ENCODE data around the gene ABCD2.
"Not testable (repeated sequence)": the region's sequence is repeated elsewhere in the genome, so short reads cannot be mapped to it uniquely, and the experiment has no call there.

Gene ABCD2

DNA sequence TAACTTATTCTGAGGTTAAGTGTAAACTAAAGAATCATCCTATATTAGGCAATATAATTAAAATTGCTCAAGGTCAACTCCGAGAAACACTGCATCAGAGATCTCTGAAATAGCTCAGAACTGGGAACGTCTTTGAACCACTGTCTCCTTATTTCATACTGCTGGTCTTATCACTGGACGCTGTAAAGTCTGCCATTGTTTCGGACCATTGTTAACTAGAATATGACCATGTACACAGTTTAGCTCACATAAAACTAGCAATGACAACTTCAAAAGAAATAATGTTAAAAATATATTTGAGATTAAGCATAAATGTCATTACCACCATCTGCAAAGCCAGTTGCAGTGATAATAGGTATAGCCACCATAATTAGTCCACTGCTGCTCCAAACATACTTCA is 2.9 kb downstream of the ABCD2 start:
- in situ Hi-C loops (cut with HindIII; ENCODE audit: low pct_ligation_motif_present, low pct_unique_long_range_greater_than_20kb, low sequenced_read_pairs), result no loop called here
- no peak for DNase-seq

DNA sequence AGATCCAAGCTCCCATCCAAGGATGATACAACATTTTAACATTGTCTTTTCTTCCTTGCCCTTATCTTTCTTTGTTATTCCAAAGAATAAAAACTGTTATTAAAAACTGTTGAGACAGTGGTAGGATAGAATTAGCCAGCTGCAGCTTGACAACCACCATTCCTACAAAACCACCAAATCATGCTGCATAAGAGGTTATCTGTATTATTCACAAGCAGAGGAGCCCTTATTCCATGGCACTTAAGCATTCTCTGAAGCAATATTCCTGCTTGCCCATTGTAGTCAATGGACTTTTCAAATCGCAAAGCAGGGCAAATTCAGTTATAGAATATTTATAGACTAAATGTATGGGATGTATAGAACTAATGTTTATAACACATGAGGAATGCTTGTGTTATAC is 3.4 kb downstream of the ABCD2 start:
- in situ Hi-C loops (cut with HindIII; ENCODE audit: low pct_ligation_motif_present, low pct_unique_long_range_greater_than_20kb, low sequenced_read_pairs), result no loop called here
- DNase-seq, result no peak

DNA sequence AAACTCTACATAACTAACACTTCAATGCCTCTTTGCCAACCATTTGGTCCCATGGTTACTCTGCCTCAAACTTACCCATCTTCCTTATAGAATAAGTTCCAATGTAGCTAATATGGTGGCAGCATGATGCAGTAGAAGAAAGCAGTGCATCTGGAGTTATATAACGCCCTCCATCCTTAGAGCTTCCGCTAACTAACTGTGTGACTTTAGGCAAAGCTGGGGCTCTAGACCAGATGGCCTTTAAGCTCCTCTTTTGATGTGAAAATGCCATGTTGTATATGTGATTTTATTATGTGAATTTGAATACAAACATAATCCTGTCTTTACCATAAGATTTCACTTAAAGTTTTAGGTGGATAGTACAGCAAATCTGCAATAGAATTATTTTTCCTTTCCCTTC is 6.1 kb downstream of the ABCD2 start:
- in situ Hi-C loops (cut with HindIII; ENCODE audit: low pct_ligation_motif_present, low pct_unique_long_range_greater_than_20kb, low sequenced_read_pairs), result no loop called here
- DNase-seq, result no peak

DNA sequence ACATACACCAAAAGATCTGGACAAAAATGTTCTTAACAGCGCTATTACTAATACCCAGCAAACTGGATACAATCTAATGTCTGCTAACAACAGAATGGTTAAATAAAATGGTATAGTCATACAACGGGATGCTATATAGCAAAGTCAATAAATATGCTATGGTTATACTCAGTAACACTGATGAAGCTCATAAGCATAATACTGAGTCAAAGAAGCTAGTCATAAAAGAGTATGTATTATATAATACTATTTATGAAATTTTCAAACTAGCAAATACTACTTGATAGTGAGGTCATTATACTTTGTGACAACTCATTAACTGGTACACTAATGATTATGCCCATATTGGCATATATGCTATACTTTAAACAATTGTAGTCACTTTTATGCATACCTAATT is 7.4 kb downstream of the ABCD2 start:
- no peak for DNase-seq
- in situ Hi-C loops (cut with HindIII; ENCODE audit: low pct_ligation_motif_present, low pct_unique_long_range_greater_than_20kb, low sequenced_read_pairs), result no loop called here

DNA sequence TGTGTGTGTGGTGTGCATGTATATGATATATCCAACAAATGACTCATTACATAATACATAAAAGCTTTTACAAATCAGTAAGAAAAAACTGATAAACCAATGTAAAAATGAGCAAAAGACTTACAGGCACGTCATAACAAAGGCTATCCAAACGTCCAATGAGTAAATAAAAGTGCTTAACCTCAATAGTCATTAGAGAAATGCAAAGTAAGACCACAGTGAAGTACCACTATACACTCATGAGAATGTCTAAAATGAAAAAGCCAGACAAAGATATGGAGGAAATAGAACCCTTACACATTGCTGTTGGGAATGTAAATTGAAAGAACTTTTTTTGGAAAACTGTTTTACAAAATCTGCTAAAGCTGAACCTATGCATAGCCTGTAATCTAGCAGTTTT is 7.8 kb downstream of the ABCD2 start:
- in situ Hi-C loops (cut with HindIII; ENCODE audit: low pct_ligation_motif_present, low pct_unique_long_range_greater_than_20kb, low sequenced_read_pairs), result no loop called here
- DNase-seq, result no peak

DNA sequence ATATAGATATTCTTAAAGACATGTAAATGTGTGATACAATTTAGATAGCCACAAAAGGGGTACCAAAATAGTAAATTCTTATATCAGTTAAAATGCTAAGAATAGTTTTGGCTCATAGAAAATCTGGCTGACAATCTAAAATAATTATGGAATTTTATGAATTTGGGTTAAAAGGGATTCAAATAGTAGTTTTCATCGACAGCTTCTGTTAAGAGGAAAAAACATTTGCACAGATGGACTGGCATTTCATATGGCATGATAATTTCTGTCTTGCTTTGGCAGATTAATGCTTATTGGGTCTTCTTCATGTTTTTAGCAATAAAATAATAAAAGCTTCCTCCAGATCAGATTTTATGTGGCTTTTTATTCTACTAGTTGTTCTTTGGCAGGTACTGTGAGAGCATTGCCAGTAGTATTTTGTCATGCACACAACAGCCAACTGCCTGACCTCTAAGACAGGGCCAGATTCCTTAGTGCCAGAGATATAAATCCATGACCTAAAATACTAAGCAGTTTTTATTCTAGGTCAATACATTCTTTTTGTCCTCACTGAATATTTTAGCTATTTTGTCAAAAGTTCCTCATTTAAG is 9.1 kb downstream of the ABCD2 start:
- DNase-seq, result no peak
- in situ Hi-C loops (cut with HindIII; ENCODE audit: low pct_ligation_motif_present, low pct_unique_long_range_greater_than_20kb, low sequenced_read_pairs), result no loop called here

DNA sequence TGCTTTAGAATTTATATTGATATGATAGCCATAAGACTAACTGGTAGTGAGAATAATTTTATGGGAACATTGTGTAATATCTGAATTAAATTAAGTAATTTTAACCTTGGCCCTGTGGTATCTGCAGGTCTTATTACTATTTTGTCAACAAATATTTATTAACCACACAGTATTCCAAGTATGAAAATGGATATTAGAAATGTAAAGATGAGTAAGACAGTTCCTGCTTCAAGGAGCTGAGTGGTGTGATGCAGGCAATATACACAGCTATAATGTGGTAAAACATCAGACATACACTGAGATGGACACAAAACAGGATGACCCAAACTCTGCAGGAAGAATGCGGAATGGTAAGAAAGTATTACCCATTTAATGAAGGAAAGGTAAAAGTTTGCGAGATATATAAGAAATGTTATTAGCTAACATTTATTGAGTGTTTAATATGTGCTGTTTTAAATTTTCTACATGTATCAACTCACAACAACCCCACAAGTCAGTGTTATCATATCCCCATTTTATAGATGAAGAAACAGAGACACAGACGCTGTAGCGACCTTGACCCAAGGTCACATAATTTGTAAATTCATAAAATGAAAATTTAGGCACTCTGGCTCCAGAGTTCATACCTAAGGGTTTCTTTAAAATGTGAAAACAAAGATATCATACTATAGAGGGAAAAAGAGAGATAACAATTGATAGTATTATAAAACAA is 12.7 kb downstream of the ABCD2 start:
- in situ Hi-C loops (cut with HindIII; ENCODE audit: low pct_ligation_motif_present, low pct_unique_long_range_greater_than_20kb, low sequenced_read_pairs), result no loop called here
- no peak for DNase-seq

DNA sequence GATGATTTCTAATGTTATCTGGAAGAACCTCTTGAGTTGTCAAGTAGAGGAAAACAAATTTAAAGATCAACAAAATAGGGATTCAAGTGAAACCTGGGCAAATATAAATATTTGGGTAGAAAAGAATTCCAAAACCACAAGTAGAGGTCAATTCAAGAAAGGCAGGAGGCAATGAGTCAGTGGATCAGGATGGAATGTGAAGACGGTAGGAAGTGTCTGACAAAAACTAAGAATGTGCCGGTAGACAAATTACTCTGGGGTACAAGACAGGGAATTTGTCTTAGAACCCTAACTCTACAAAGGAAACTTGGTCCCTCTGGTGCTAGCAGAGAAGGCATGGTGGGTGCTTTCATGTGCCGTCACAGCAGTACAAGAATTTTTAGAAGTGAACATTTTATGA is 13.6 kb downstream of the ABCD2 start:
- DNase-seq, result no peak
- in situ Hi-C loops (cut with HindIII; ENCODE audit: low pct_ligation_motif_present, low pct_unique_long_range_greater_than_20kb, low sequenced_read_pairs), result no loop called here

DNA sequence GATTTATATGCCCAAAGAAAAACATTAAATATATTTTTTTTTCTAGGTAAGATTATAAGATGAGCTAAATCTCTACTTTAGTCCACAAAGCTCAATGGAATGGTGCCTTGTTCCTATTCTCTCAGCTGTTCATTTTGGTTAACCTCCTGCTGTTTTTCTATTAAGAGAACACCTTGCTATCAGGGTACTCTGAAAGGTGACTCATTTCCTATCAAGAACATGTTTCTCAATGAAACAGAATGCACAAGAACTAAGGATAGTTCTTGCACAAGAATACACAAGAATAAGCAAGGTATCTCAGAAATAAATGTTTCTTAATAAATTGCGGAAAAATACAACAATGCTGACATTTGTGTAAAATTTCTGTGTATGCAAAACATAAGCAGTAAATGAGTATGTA is 14.1 kb downstream of the ABCD2 start:
- DNase-seq, result no peak
- in situ Hi-C loops (cut with HindIII; ENCODE audit: low pct_ligation_motif_present, low pct_unique_long_range_greater_than_20kb, low sequenced_read_pairs), result no loop called here

DNA sequence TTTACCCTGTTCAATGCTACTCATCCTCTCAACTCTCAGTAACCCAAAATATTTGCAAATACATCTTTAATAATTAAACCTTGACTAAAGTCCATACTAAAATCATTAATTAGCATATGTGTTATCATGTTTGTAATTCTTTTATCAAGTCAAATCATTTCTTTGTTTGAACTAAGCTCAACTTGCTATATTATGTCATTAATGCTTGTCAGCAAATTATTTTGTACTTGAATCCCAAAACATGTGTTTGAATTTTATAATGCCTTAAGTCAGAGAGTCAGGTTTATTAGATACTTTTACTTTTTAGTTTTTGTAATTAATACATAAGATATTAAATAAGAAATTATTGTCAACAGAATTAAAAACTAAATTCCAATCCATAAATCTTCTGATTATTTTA is 16.5 kb downstream of the ABCD2 start:
- no peak for DNase-seq
- in situ Hi-C loops (cut with HindIII; ENCODE audit: low pct_ligation_motif_present, low pct_unique_long_range_greater_than_20kb, low sequenced_read_pairs), result no loop called here

DNA sequence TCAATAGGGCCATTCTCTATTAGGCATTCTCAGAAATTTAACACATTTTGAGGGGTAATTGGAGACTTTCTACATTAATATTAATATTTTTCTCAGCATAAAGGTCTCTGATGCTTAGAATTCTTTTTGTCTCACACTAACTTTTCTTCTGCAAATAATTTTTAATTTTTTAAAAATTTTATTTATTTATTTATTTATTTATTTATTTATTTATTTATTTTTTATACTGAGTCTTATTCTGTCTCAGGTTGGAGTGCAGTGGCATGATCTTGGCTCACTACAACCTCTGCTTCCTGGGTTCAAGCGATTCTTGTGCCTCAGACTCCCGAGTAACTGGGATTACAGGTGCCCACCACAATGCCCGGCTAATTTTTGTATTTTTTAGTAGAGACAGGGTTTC is 17.7 kb downstream of the ABCD2 start:
- in situ Hi-C loops (cut with HindIII; ENCODE audit: low pct_ligation_motif_present, low pct_unique_long_range_greater_than_20kb, low sequenced_read_pairs); DNase-seq: not testable (repeated sequence)

DNA sequence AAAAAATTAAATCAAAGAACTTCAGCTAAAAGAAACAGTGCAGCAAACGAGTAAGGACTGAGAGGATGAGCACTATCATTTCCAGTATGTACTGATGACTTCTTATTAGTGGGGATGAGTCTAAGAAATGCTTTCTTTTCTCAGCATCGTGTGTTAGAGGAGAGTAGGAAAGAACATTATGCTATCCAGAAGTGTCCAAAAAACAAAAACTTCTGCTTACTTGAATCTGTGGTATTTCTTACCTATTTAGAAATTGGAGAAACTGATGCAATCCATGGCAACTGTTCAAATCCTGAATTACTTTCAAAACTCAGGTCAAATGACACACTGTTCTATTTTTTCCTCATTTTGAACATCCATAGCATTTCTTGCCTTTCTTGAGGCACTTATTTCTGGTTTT is 23.7 kb downstream of the ABCD2 start:
- in situ Hi-C loops (cut with HindIII; ENCODE audit: low pct_ligation_motif_present, low pct_unique_long_range_greater_than_20kb, low sequenced_read_pairs), result no loop called here
- DNase-seq, result no peak

DNA sequence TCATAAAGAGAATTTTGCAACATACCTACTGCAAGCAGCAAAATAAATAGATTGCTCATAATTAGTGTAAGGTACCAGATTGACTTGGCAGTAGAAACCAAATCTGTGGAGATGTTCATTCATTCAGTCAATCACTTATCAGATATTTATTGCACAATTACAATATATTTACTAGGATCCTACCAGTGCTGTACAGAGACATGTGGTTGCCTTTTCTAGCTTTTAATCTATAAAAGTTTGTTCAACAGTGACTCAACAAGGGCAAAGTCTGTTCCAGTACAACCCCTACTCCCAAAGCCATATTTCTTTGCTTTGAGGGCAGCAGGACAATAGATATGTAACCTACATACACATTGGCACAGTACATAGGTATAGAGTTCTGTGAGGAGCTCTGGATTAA is 27.3 kb downstream of the ABCD2 start:
- DNase-seq, result no peak
- in situ Hi-C loops (cut with HindIII; ENCODE audit: low pct_ligation_motif_present, low pct_unique_long_range_greater_than_20kb, low sequenced_read_pairs), result no loop called here

DNA sequence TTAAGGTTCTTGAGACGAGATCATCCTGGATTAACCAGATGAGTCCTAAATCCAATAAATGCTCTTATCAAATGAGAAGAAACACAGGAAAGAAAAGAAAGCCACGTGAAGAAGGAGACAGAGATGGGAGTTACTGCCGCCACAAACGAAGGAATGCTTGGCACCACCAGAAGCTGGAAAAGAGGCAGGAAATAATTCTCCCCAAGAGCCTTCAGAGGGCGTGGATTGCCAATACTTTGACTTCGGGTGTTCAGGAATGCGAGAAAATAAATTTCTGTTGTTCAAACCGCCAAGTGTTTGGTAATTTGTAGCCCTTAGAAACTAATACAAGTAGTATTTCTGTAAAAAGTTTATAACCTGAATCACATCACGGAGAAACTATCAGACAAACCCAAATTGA is 31.3 kb downstream of the ABCD2 start:
- in situ Hi-C loops (cut with HindIII; ENCODE audit: low pct_ligation_motif_present, low pct_unique_long_range_greater_than_20kb, low sequenced_read_pairs), result no loop called here
- no peak for DNase-seq

DNA sequence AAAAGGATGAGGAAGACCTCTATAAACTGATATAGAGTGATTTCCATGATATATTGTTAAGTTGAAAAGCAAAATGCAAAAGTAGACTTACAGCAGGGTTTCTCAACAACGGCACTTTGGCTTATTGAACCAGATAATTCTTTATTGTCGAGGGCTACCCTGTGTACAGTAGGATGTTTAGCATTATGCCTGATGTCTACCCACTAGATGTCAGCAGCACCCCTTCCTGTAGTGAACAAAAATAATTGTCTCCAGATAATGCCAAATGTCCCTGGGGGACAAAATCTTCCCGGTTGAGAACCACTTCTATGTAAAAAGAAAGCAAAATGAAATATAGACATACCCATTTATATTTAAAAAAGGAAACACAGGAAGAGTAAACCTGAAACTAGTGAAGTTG is 32.4 kb downstream of the ABCD2 start:
- DNase-seq, result peak; percentile 36
- in situ Hi-C loops (cut with HindIII; ENCODE audit: low pct_ligation_motif_present, low pct_unique_long_range_greater_than_20kb, low sequenced_read_pairs), result no loop called here

DNA sequence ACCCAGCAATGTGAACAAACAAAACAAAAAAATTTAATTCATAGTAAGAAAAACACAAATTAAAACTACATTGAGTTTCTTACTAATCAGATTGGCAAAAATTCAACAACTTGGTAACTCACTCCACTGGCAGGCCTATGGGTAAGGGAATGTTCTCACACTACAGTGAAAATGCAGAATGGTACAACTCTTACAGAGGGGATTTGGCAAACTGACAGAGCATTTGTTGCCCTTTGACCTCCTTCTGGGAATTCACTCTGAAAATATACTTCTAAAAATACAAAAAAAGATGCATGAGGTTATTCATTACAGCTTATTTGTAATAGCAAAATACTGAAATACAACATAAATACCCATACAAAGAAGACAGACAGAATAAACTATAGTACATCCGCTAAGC is 32.8 kb downstream of the ABCD2 start:
- in situ Hi-C loops (cut with HindIII; ENCODE audit: low pct_ligation_motif_present, low pct_unique_long_range_greater_than_20kb, low sequenced_read_pairs), result no loop called here
- DNase-seq, result no peak

DNA sequence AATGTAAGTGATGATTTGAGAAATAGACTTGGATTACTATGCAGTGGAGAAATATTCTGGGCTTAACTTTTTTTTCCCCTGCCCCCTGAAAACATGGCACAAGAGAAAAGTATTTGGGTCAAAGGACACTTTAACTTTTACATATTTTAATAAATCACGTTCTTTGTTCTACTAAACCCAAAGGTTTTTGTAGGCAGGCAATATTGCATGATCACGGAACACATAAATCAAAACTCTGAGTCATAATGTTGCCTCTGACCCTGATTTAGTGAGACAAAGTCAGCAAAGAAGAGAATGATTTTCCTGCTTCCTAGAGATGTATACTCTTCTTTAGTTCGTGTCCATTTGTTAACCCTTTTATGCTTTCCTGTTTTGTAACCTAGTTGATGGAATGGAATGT is 38.0 kb downstream of the ABCD2 start:
- in situ Hi-C loops (cut with HindIII; ENCODE audit: low pct_ligation_motif_present, low pct_unique_long_range_greater_than_20kb, low sequenced_read_pairs), result no loop called here
- DNase-seq, result no peak

DNA sequence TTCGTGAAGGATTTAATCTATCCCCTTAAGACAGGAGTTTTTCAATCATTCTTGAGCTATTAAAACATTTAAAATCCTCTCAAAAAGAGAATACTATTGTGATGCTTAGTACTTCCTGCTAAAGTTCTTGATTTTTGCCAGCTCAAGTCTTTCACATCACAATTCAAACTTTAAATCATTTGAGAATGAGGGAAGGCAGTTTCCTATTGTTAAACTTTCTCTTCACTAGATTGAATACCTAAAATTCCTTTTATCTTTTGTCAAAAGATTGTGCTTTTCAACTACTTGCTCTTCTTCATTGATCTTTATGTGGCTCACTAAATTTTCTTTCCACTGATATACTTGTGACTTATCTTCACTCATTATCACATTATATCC is 44.1 kb downstream of the ABCD2 start:
- no peak for DNase-seq
- in situ Hi-C loops (cut with HindIII; ENCODE audit: low pct_ligation_motif_present, low pct_unique_long_range_greater_than_20kb, low sequenced_read_pairs), result no loop called here

DNA sequence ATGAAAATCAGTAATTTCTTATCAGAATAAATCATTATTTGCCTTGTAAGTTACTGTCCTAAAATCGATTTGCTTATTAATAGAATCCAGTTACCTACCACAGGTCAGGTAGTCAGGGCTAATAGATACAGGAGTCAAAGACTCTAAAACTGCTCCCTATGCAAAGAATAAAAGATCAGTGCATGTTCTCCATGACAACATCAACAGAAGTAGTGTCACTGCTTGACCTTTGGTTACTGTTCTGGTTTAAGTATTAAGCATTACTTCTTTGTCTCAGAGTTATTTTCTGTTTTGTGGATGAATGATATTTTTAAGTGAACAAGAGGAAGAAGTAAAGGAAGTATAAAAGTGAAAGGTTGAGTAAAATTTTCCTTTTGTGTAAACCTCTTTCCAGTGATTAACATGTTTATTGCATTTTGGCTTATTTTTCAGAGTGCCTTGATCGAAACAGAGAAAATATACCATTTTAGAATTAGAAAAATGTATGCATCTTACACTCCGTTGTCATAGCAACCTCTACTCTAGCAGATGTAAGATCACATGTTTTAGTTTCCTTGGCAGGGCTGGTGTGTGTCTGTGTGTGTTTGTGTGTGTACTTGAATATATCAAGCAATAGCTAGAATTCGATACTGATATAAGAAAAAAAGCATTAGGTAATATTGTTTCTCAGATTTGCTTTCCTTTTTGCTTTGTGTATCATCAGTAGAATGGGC is 44.7 kb downstream of the ABCD2 start:
- in situ Hi-C loops (cut with HindIII; ENCODE audit: low pct_ligation_motif_present, low pct_unique_long_range_greater_than_20kb, low sequenced_read_pairs), result no loop called here
- DNase-seq, result no peak

DNA sequence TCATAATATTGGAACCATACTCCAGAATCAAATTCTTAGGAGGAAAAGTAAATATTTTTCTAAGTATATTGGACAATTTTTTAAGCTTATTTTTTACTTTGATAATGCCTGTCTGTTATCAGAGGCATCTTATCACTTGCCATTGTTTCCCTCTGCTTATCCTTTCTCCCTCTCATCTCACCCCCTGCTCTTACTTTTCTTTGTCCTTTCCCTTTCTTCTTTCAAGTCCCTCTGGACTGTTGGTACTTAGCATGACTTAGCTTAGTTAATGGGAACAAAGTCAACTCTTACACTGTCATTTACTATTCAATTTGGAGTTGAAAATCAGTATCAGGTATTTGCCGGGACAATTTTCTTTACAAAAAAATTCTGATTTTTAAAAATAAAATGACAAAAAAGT is 45.2 kb downstream of the ABCD2 start:
- no peak for DNase-seq
- in situ Hi-C loops (cut with HindIII; ENCODE audit: low pct_ligation_motif_present, low pct_unique_long_range_greater_than_20kb, low sequenced_read_pairs), result no loop called here
